Mucosa of stomach (tissue), 1 donor: ENCODE data around the gene TSHB.
"Not testable (repeated sequence)": the region's sequence is repeated elsewhere in the genome, so short reads cannot be mapped to it uniquely, and the experiment has no call there.

ENCODE experiments used
- H3K27me3 ChIP-seq: one replicate; pipeline ENCODE4 v1.7.0; 2013; ENCODE audit warnings: mild to moderate bottlenecking, low read length; ENCODE audit not compliant: control insufficient read depth, insufficient read depth
- H3K36me3 ChIP-seq: one replicate; pipeline ENCODE4 v1.7.0; 2013; ENCODE audit warnings: low read length; ENCODE audit not compliant: control insufficient read depth, insufficient read depth
- H3K4me1 ChIP-seq: one replicate; pipeline ENCODE4 v1.7.0; 2013; ENCODE audit warnings: mild to moderate bottlenecking, low read length; ENCODE audit not compliant: control insufficient read depth, insufficient read depth
- H3K4me3 ChIP-seq: one replicate; pipeline ENCODE4 v1.7.0; 2013; ENCODE audit warnings: low read length
- H3K9ac ChIP-seq: one replicate; pipeline ENCODE4 v1.7.0; 2013; ENCODE audit warnings: mild to moderate bottlenecking, low read length, moderate library complexity
- H3K9me3 ChIP-seq: one replicate; pipeline ENCODE4 v1.7.0; 2013; ENCODE audit warnings: mild to moderate bottlenecking, low read length, moderate library complexity; ENCODE audit not compliant: control insufficient read depth
- donor health status: Pancreatic carcinoma.

TSHB gene

GRCh38 chr1:115029526-115029925 lies at the start of gene TSHB:
TSHB (plus strand) TSS chr1:115029826; CDS start chr1:115033363, 3,537 bp downstream.
- Histone ChIP-seq H3K36me3 (no peaks in the 10 kb centered on the region), H3K4me1 (no peaks in the 10 kb centered on the region), H3K4me3 (no peak within 1 kb of the TSS), H3K9me3 (no peaks in the 10 kb centered on the region), H3K27me3 (no peaks in the 10 kb centered on the region), H3K9ac (no peak within 1 kb of the TSS)

GRCh38 chr1:114982251-114982650 lies 47.4 kb upstream of the TSHB start:
- H3K4me3 ChIP-seq: no peak overlapping the region
- H3K4me1 ChIP-seq: no peaks in the 10 kb centered on the region
- no peak overlapping the region for H3K9ac ChIP-seq
- H3K9me3 ChIP-seq: no peaks in the 10 kb centered on the region
- no peaks in the 10 kb centered on the region for H3K36me3 ChIP-seq
- H3K27me3 ChIP-seq: no peaks in the 10 kb centered on the region

- H3K4me1 ChIP-seq: no peaks in the 10 kb centered on the region
- H3K4me3 ChIP-seq: no peak overlapping the region
- no peaks in the 10 kb centered on the region for H3K36me3 ChIP-seq
- no peaks in the 10 kb centered on the region for H3K9me3 ChIP-seq
- no peaks in the 10 kb centered on the region for H3K27me3 ChIP-seq
- H3K9ac ChIP-seq: no peak overlapping the region
Observed at GRCh38 chr1:114986286-114986685, 43.3 kb upstream of the TSHB start.

- H3K36me3 ChIP-seq: no peaks in the 10 kb centered on the region
- no peaks in the 10 kb centered on the region for H3K4me1 ChIP-seq
- H3K9ac ChIP-seq: no peak overlapping the region
- H3K9me3 ChIP-seq: no peaks in the 10 kb centered on the region
- H3K27me3 ChIP-seq: no peaks in the 10 kb centered on the region
- no peak overlapping the region for H3K4me3 ChIP-seq
Observed at GRCh38 chr1:114988095-114988494, 41.5 kb upstream of the TSHB start.

GRCh38 chr1:114997510-114998289 lies 31.9 kb upstream of the TSHB start:
- Histone ChIP-seq H3K9ac (no peak overlapping the region), H3K9me3 (no peaks in the 10 kb centered on the region), H3K36me3 (no peaks in the 10 kb centered on the region), H3K4me1 (peaks cover 14% of the 10 kb centered on the region), H3K4me3 (no peak overlapping the region), H3K27me3 (no peaks in the 10 kb centered on the region)

- no peaks in the 10 kb centered on the region for H3K27me3 ChIP-seq
- no peaks in the 10 kb centered on the region for H3K9me3 ChIP-seq
- H3K4me1 ChIP-seq: no peaks in the 10 kb centered on the region
- no peaks in the 10 kb centered on the region for H3K36me3 ChIP-seq
- no peak overlapping the region for H3K9ac ChIP-seq
- no peak overlapping the region for H3K4me3 ChIP-seq
Observed at GRCh38 chr1:115006191-115006590, 23.4 kb upstream of the TSHB start.

- no peaks in the 10 kb centered on the region for H3K36me3 ChIP-seq
- H3K9me3 ChIP-seq: no peaks in the 10 kb centered on the region
- no peak overlapping the region for H3K4me3 ChIP-seq
- H3K9ac ChIP-seq: no peak overlapping the region
- no peaks in the 10 kb centered on the region for H3K4me1 ChIP-seq
- H3K27me3 ChIP-seq: no peaks in the 10 kb centered on the region
Observed at GRCh38 chr1:115012006-115012405, 17.6 kb upstream of the TSHB start.

- no peaks in the 10 kb centered on the region for H3K36me3 ChIP-seq
Observed at GRCh38 chr1:115012434-115012833, 17.2 kb upstream of the TSHB start.

GRCh38 chr1:115013792-115014191 lies 15.8 kb upstream of the TSHB start:
- Histone ChIP-seq H3K36me3 (no peaks in the 10 kb centered on the region), H3K9ac (no peak overlapping the region), H3K27me3 (no peaks in the 10 kb centered on the region), H3K9me3 (no peaks in the 10 kb centered on the region), H3K4me3 (no peak overlapping the region), H3K4me1 (no peaks in the 10 kb centered on the region)

More at GRCh38 chr1:115012434-115012833, 17.2 kb upstream of the TSHB start:
- H3K4me1 ChIP-seq: no peaks in the 10 kb centered on the region
- no peaks in the 10 kb centered on the region for H3K9me3 ChIP-seq
- H3K4me3 ChIP-seq: no peak overlapping the region
- H3K9ac ChIP-seq: no peak overlapping the region
- no peaks in the 10 kb centered on the region for H3K27me3 ChIP-seq

- not testable (repeated sequence) for H3K27me3 ChIP-seq, H3K4me3 ChIP-seq, H3K36me3 ChIP-seq, H3K9ac ChIP-seq, H3K4me1 ChIP-seq, H3K9me3 ChIP-seq
Observed at GRCh38 chr1:115019549-115019948, 10.1 kb upstream of the TSHB start.

GRCh38 chr1:115021145-115021544 lies 8.5 kb upstream of the TSHB start:
- Histone ChIP-seq H3K27me3 (no peaks in the 10 kb centered on the region), H3K36me3 (no peaks in the 10 kb centered on the region), H3K9me3 (no peaks in the 10 kb centered on the region), H3K4me1 (no peaks in the 10 kb centered on the region), H3K9ac (no peak overlapping the region), H3K4me3 (no peak overlapping the region)

- H3K36me3 ChIP-seq: no peaks in the 10 kb centered on the region
- no peak overlapping the region for H3K9ac ChIP-seq
- H3K27me3 ChIP-seq: no peaks in the 10 kb centered on the region
- H3K9me3 ChIP-seq: no peaks in the 10 kb centered on the region
- no peak overlapping the region for H3K4me3 ChIP-seq
- H3K4me1 ChIP-seq: no peaks in the 10 kb centered on the region
Observed at GRCh38 chr1:115023593-115023992, 6.0 kb upstream of the TSHB start.

GRCh38 chr1:115031595-115031994 lies 2.0 kb downstream of the TSHB start:
- no peak overlapping the region for H3K9ac ChIP-seq
- no peak overlapping the region for H3K4me3 ChIP-seq
- no peaks in the 10 kb centered on the region for H3K4me1 ChIP-seq
- no peaks in the 10 kb centered on the region for H3K9me3 ChIP-seq
- H3K36me3 ChIP-seq: no peaks in the 10 kb centered on the region
- H3K27me3 ChIP-seq: no peaks in the 10 kb centered on the region
